ENCODE data around the gene TGFBRAP1.

TGFBRAP1 gene

GRCh38 chr2:105317937-105318336 lies 11.6 kb downstream of the TGFBRAP1 start:
- Histone ChIP-seq H3K36me3 (ENCODE audit: control insufficient read depth in 1 of 2, insufficient read depth in 2 of 2, low read length in 2 of 2) (peaks cover 0 to 3% of the 10 kb centered on the region in 2 donors), H3K27ac (ENCODE audit: low read depth, low read length) (no peak overlapping the region), H3K9ac (ENCODE audit: low read depth in 1 of 2, low read length in 2 of 2) (no peak overlapping the region), H3K9me3 (ENCODE audit: control insufficient read depth in 1 of 2, low read length in 2 of 2) (no peaks in the 10 kb centered on the region), H3K4me3 (ENCODE audit: low read depth in 1 of 2, low read length in 2 of 2) (no peak overlapping the region), H3K4me1 (ENCODE audit: control insufficient read depth in 1 of 2, insufficient read depth in 2 of 2, low read length in 2 of 2) (no peaks in the 10 kb centered on the region), H3K27me3 (ENCODE audit: control insufficient read depth in 1 of 2, insufficient read depth in 2 of 2, low read length in 2 of 2) (no peaks in the 10 kb centered on the region)

- H3K27me3 ChIP-seq (ENCODE audit: control insufficient read depth in 1 of 2, insufficient read depth in 2 of 2, low read length in 2 of 2) = no peaks in the 10 kb centered on the region
- H3K27ac ChIP-seq (ENCODE audit: low read depth, low read length) = no peak overlapping the region
- no peak overlapping the region for H3K9ac ChIP-seq (ENCODE audit: low read depth in 1 of 2, low read length in 2 of 2)
- no peaks in the 10 kb centered on the region for H3K9me3 ChIP-seq (ENCODE audit: control insufficient read depth in 1 of 2, low read length in 2 of 2)
- H3K36me3 ChIP-seq (ENCODE audit: control insufficient read depth in 1 of 2, insufficient read depth in 2 of 2, low read length in 2 of 2) = no peaks in the 10 kb centered on the region
- no peak overlapping the region for H3K4me3 ChIP-seq (ENCODE audit: low read depth in 1 of 2, low read length in 2 of 2)
- no peaks in the 10 kb centered on the region for H3K4me1 ChIP-seq (ENCODE audit: control insufficient read depth in 1 of 2, insufficient read depth in 2 of 2, low read length in 2 of 2)
These were observed 14.2 kb downstream of the TGFBRAP1 start for GRCh38 chr2:105315314-105315713.

- Histone ChIP-seq H3K27me3 (ENCODE audit: control insufficient read depth in 1 of 2, insufficient read depth in 2 of 2, low read length in 2 of 2) (no peaks in the 10 kb centered on the region), H3K9ac (ENCODE audit: low read depth in 1 of 2, low read length in 2 of 2) (no peak overlapping the region), H3K27ac (ENCODE audit: low read depth, low read length) (no peak overlapping the region), H3K9me3 (ENCODE audit: control insufficient read depth in 1 of 2, low read length in 2 of 2) (no peaks in the 10 kb centered on the region), H3K4me3 (ENCODE audit: low read depth in 1 of 2, low read length in 2 of 2) (no peak overlapping the region), H3K36me3 (ENCODE audit: control insufficient read depth in 1 of 2, insufficient read depth in 2 of 2, low read length in 2 of 2) (peaks cover 0 to 6% of the 10 kb centered on the region in 2 donors), H3K4me1 (ENCODE audit: control insufficient read depth in 1 of 2, insufficient read depth in 2 of 2, low read length in 2 of 2) (no peaks in the 10 kb centered on the region)
These were observed 15.7 kb downstream of the TGFBRAP1 start for GRCh38 chr2:105313877-105314276.

GRCh38 chr2:105309147-105309545 lies 20.4 kb downstream of the TGFBRAP1 start:
- Histone ChIP-seq H3K27ac (ENCODE audit: low read depth, low read length) (no peak overlapping the region), H3K27me3 (ENCODE audit: control insufficient read depth in 1 of 2, insufficient read depth in 2 of 2, low read length in 2 of 2) (no peaks in the 10 kb centered on the region), H3K9ac (ENCODE audit: low read depth in 1 of 2, low read length in 2 of 2) (no peak overlapping the region), H3K9me3 (ENCODE audit: control insufficient read depth in 1 of 2, low read length in 2 of 2) (no peaks in the 10 kb centered on the region), H3K36me3 (ENCODE audit: control insufficient read depth in 1 of 2, insufficient read depth in 2 of 2, low read length in 2 of 2) (peaks cover 10 to 22% of the 10 kb centered on the region in 2 donors), H3K4me1 (ENCODE audit: control insufficient read depth in 1 of 2, insufficient read depth in 2 of 2, low read length in 2 of 2) (no peaks in the 10 kb centered on the region), H3K4me3 (ENCODE audit: low read depth in 1 of 2, low read length in 2 of 2) (no peak overlapping the region)

GRCh38 chr2:105308382-105309146 lies 21.0 kb downstream of the TGFBRAP1 start:
- Histone ChIP-seq H3K9me3 (ENCODE audit: control insufficient read depth in 1 of 2, low read length in 2 of 2) (no peaks in the 10 kb centered on the region), H3K36me3 (ENCODE audit: control insufficient read depth in 1 of 2, insufficient read depth in 2 of 2, low read length in 2 of 2) (peaks cover 10 to 22% of the 10 kb centered on the region in 2 donors), H3K9ac (ENCODE audit: low read depth in 1 of 2, low read length in 2 of 2) (no peak overlapping the region), H3K27me3 (ENCODE audit: control insufficient read depth in 1 of 2, insufficient read depth in 2 of 2, low read length in 2 of 2) (no peaks in the 10 kb centered on the region), H3K4me3 (ENCODE audit: low read depth in 1 of 2, low read length in 2 of 2) (no peak overlapping the region), H3K4me1 (ENCODE audit: control insufficient read depth in 1 of 2, insufficient read depth in 2 of 2, low read length in 2 of 2) (no peaks in the 10 kb centered on the region), H3K27ac (ENCODE audit: low read depth, low read length) (no peak overlapping the region)

- Histone ChIP-seq H3K27me3 (ENCODE audit: control insufficient read depth in 1 of 2, insufficient read depth in 2 of 2, low read length in 2 of 2) (no peaks in the 10 kb centered on the region), H3K27ac (ENCODE audit: low read depth, low read length) (no peak overlapping the region), H3K9ac (ENCODE audit: low read depth in 1 of 2, low read length in 2 of 2) (no peak overlapping the region), H3K4me3 (ENCODE audit: low read depth in 1 of 2, low read length in 2 of 2) (no peak overlapping the region), H3K4me1 (ENCODE audit: control insufficient read depth in 1 of 2, insufficient read depth in 2 of 2, low read length in 2 of 2) (no peaks in the 10 kb centered on the region), H3K9me3 (ENCODE audit: control insufficient read depth in 1 of 2, low read length in 2 of 2) (no peaks in the 10 kb centered on the region), H3K36me3 (ENCODE audit: control insufficient read depth in 1 of 2, insufficient read depth in 2 of 2, low read length in 2 of 2) (peaks cover 10 to 24% of the 10 kb centered on the region in 2 donors)
These were observed 21.6 kb downstream of the TGFBRAP1 start for GRCh38 chr2:105307962-105308361.

- H3K27ac ChIP-seq (ENCODE audit: low read depth, low read length) = no peak overlapping the region
- no peak overlapping the region for H3K4me3 ChIP-seq (ENCODE audit: low read depth in 1 of 2, low read length in 2 of 2)
- H3K9me3 ChIP-seq (ENCODE audit: control insufficient read depth in 1 of 2, low read length in 2 of 2) = no peaks in the 10 kb centered on the region
- H3K4me1 ChIP-seq (ENCODE audit: control insufficient read depth in 1 of 2, insufficient read depth in 2 of 2, low read length in 2 of 2) = no peaks in the 10 kb centered on the region
- H3K27me3 ChIP-seq (ENCODE audit: control insufficient read depth in 1 of 2, insufficient read depth in 2 of 2, low read length in 2 of 2) = no peaks in the 10 kb centered on the region
- peaks cover 10 to 24% of the 10 kb centered on the region in 2 donors for H3K36me3 ChIP-seq (ENCODE audit: control insufficient read depth in 1 of 2, insufficient read depth in 2 of 2, low read length in 2 of 2)
- no peak overlapping the region for H3K9ac ChIP-seq (ENCODE audit: low read depth in 1 of 2, low read length in 2 of 2)
These were observed 22.0 kb downstream of the TGFBRAP1 start for GRCh38 chr2:105307550-105307949.

GRCh38 chr2:105307146-105307545 lies 22.4 kb downstream of the TGFBRAP1 start:
- Histone ChIP-seq H3K36me3 (ENCODE audit: control insufficient read depth in 1 of 2, insufficient read depth in 2 of 2, low read length in 2 of 2) (peaks cover 10 to 24% of the 10 kb centered on the region in 2 donors), H3K9ac (ENCODE audit: low read depth in 1 of 2, low read length in 2 of 2) (no peak overlapping the region), H3K9me3 (ENCODE audit: control insufficient read depth in 1 of 2, low read length in 2 of 2) (no peaks in the 10 kb centered on the region), H3K4me1 (ENCODE audit: control insufficient read depth in 1 of 2, insufficient read depth in 2 of 2, low read length in 2 of 2) (no peaks in the 10 kb centered on the region), H3K27me3 (ENCODE audit: control insufficient read depth in 1 of 2, insufficient read depth in 2 of 2, low read length in 2 of 2) (no peaks in the 10 kb centered on the region), H3K4me3 (ENCODE audit: low read depth in 1 of 2, low read length in 2 of 2) (no peak overlapping the region), H3K27ac (ENCODE audit: low read depth, low read length) (no peak overlapping the region)

- Histone ChIP-seq H3K9me3 (ENCODE audit: control insufficient read depth in 1 of 2, low read length in 2 of 2) (no peaks in the 10 kb centered on the region), H3K4me3 (ENCODE audit: low read depth in 1 of 2, low read length in 2 of 2) (no peak overlapping the region), H3K27ac (ENCODE audit: low read depth, low read length) (no peak overlapping the region), H3K4me1 (ENCODE audit: control insufficient read depth in 1 of 2, insufficient read depth in 2 of 2, low read length in 2 of 2) (no peaks in the 10 kb centered on the region), H3K27me3 (ENCODE audit: control insufficient read depth in 1 of 2, insufficient read depth in 2 of 2, low read length in 2 of 2) (no peaks in the 10 kb centered on the region), H3K9ac (ENCODE audit: low read depth in 1 of 2, low read length in 2 of 2) (no peak overlapping the region), H3K36me3 (ENCODE audit: control insufficient read depth in 1 of 2, insufficient read depth in 2 of 2, low read length in 2 of 2) (peaks cover 17 to 29% of the 10 kb centered on the region in 2 donors)
These were observed 27.9 kb downstream of the TGFBRAP1 start for GRCh38 chr2:105301646-105302045.

GRCh38 chr2:105299290-105299689 lies 30.2 kb downstream of the TGFBRAP1 start:
- Histone ChIP-seq H3K4me3 (ENCODE audit: low read depth in 1 of 2, low read length in 2 of 2) (no peak overlapping the region), H3K9ac (ENCODE audit: low read depth in 1 of 2, low read length in 2 of 2) (no peak overlapping the region), H3K4me1 (ENCODE audit: control insufficient read depth in 1 of 2, insufficient read depth in 2 of 2, low read length in 2 of 2) (no peaks in the 10 kb centered on the region), H3K27me3 (ENCODE audit: control insufficient read depth in 1 of 2, insufficient read depth in 2 of 2, low read length in 2 of 2) (no peaks in the 10 kb centered on the region), H3K27ac (ENCODE audit: low read depth, low read length) (no peak overlapping the region), H3K9me3 (ENCODE audit: control insufficient read depth in 1 of 2, low read length in 2 of 2) (no peaks in the 10 kb centered on the region), H3K36me3 (ENCODE audit: control insufficient read depth in 1 of 2, insufficient read depth in 2 of 2, low read length in 2 of 2) (peaks cover 22 to 36% of the 10 kb centered on the region in 2 donors)
